ENCODE data around the gene RDH8.

The RDH8 gene

GRCh38 chr19:10036601-10037071 lies 23.4 kb downstream of the RDH8 start:
- no peak for DNase-seq (ENCODE audit: low read depth in 3 of 3)

GRCh38 chr19:10037367-10037766 lies 24.1 kb downstream of the RDH8 start:
- DNase-seq (ENCODE audit: low read depth in 3 of 3) = no peak

- no peak for DNase-seq (ENCODE audit: low read depth in 3 of 3)
Measured at GRCh38 chr19:10037809-10038208, 24.5 kb downstream of the RDH8 start.

GRCh38 chr19:10043286-10043927 lies 30.1 kb downstream of the RDH8 start:
- DNase-seq (ENCODE audit: low read depth in 3 of 3) = no peak

GRCh38 chr19:10044390-10044789 lies 31.1 kb downstream of the RDH8 start:
- no peak for DNase-seq (ENCODE audit: low read depth in 3 of 3)

GRCh38 chr19:10045371-10045770 lies 32.1 kb downstream of the RDH8 start:
- no peak for DNase-seq (ENCODE audit: low read depth in 3 of 3)

- DNase-seq (ENCODE audit: low read depth in 3 of 3) = no peak
Measured at GRCh38 chr19:10049626-10050025, 36.3 kb downstream of the RDH8 start.

GRCh38 chr19:10052602-10053360 lies 39.5 kb downstream of the RDH8 start:
- no peak for DNase-seq (ENCODE audit: low read depth in 3 of 3)

- DNase-seq (ENCODE audit: low read depth in 3 of 3) = no peak
Measured at GRCh38 chr19:10061717-10062310, 48.5 kb downstream of the RDH8 start.

GRCh38 chr19:10068205-10068604 lies 54.9 kb downstream of the RDH8 start:
- DNase-seq (ENCODE audit: low read depth in 3 of 3) = no peak

GRCh38 chr19:10069046-10069445 lies 55.8 kb downstream of the RDH8 start:
- no peak for DNase-seq (ENCODE audit: low read depth in 3 of 3)

- DNase-seq (ENCODE audit: low read depth in 3 of 3) = no peak
Measured at GRCh38 chr19:10070730-10071446, 57.6 kb downstream of the RDH8 start.

All from stimulated activated CD4-positive, alpha-beta T cell treated with anti-CD3 and anti-CD28 coated beads, TNF-alpha, amount 100 ng/mL, for 24 hours (primary cell).